HTERT RPE-1 (cell line): ENCODE results near the gene IFNG.

ENCODE experiments used
- in situ Hi-C: fragments of 300-500 bp; cut with MboI; formaldehyde crosslinking; loops from 4 replicates; pipeline ENCODE4 v1.14.3; 2020; ENCODE audit warnings: low sequenced_read_pairs

IFNG gene

DNA sequence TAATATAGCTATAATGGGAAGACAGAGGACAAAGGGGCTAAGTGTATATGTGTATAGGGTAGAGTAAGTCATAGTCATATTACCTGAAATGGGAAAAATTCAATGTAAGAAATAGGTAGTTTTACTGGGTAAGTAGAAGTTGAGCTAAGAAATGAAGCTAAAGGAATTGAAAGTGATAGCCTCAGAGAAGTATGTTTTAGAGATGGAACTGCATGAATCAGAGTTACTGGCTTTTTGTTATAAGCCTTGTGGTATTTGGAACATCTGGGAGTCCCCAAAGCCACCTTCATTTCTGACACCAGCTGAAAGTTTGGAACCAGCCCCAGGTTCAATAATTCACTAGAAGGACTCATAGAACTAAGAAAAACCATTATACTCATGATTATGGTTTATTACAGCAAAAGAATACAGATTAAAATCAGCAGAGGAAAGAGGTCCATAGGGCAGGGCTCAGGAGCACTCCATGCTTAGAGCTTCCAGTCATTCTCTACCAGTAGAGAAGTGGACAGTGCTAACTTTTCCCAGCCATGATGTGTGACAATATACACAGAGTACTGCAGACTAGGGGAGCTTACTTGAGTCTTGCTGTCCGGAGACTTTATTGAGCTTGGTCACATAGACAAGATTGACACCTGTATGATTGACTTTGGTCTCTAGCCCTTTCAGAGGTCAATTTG, 9.8 kb upstream of the IFNG start:
- in situ Hi-C loops: no loop called here

DNA sequence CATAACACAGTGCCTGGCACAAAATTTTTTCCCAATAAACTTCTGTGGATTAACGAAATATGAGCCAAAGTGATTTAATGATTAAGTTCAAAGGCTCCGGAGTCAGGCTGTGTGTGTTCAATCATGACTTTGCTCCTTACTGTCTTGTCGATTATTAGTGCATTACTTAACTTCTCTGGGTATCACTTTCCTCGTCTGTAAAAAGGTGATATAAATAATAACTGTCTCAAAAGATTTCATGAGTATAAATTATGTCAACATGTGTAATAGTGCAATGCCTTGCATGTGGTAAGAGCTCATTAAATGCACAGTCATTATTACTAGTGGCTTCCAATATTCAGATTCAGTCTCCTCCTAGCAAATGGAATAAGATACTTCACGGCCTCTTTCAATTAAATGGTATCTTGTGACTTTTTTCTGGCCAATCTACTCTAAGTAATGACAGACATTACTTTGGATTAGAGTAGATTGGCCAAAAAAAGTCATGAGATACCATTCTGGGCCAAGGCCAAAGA, 6.8 kb upstream of the IFNG start:
- in situ Hi-C loops: no loop called here

DNA sequence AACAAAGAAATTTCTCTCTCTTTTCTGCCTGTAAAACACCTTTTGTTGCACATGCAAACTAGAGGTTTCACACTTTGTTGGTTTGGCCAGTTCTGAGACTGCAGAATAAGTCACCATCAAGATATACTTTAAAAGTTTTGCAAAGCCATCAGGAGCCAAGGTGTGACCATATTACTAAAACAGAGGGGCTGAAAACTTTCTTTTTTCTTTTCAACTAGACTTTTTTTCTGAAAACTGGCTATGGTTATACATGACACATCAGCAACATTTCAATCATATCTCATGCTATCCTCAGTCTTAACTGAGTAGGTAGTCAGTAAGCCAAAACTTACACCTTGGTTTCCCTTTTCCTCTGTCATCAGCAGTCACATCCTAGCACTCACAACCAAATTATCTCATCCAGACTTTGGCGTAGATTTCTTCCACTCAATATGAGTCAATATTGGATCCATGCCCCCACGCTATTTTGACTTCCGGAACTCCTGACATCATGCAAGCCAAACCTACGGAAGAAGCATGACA, 4.1 kb upstream of the IFNG start:
- in situ Hi-C loops: no loop called here

GRCh38 chr12:68162374-68162773, 2.8 kb upstream of the IFNG start:
- in situ Hi-C loops: no loop called here

GRCh38 chr12:68158432-68158831, 1.1 kb downstream of the IFNG start:
- in situ Hi-C loops: no loop called here

GRCh38 chr12:68157380-68157779, 2.2 kb downstream of the IFNG start:
- in situ Hi-C loops: no loop called here

- in situ Hi-C loops: no loop called here
Measured at GRCh38 chr12:68156636-68157035, 2.9 kb downstream of the IFNG start.

DNA sequence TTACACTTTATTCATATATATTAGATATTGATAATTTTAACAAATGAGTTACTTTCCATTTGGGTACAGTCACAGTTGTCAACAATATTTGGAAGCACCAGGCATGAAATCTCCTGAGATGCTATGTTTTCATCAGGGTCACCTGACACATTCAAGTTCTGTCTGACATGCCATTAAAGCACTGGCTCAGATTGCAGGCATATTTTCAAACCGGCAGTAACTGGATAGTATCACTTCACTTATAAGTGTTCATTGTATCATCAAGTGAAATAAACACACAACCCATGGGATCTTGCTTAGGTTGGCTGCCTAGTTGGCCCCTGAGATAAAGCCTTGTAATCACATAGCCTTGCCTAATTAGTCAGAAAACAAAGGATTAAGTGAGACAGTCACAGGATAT, 4.8 kb downstream of the IFNG start:
- in situ Hi-C loops: no loop called here

DNA sequence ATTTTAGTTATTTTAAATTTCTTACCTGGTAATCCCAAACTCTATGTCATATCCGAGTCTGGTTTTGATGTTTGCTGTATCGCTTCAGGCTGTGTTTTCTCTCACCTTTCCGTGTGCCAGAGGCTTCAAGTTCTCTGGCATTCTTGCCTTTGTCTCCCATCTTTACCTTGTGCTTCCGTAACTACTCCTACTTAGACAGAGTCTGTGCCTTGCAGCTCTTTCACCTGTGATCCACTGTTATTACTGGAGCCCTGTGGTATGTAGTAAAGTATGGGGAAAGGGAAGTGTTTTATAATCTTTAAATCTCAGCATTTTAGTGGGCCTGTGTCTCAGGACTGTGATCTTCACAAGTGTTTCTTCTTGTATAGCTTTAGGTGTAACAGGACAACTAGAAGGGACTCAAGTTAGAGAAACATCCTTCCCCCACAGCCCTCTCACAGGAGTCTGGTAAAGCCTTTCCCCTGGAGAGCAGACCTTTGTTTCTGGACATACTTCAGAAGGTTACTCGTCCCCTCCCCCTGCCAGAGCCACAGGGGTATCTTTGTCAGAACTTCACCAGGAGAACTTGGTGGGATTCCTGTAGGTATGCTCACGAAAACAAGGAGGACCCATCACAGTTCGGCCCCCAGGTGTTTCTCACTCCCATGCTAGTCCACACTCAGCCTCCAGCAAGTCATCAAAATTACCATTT, 11.1 kb downstream of the IFNG start:
- in situ Hi-C loops: no loop called here

GRCh38 chr12:68140556-68140955, 19.0 kb downstream of the IFNG start:
- in situ Hi-C loops: no loop called here

DNA sequence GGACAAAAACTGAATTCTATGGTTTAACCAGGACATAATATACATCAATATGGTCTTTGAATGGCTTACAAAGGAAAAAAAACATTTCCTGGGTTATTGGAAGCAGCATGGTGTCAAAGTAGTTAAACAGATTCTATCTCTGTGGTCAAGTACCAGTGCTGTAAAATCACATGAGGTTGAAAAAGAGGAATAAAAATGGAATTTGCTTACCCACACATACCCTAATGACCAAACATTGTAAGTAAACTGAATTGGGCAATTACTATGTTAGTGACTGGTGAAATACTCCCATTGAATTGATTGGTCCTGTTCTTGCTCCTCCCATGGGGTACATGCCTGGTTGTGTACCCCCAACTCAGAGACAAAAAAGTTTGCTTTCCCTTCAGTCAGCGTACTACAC, 19.6 kb downstream of the IFNG start:
- in situ Hi-C loops: no loop called here

DNA sequence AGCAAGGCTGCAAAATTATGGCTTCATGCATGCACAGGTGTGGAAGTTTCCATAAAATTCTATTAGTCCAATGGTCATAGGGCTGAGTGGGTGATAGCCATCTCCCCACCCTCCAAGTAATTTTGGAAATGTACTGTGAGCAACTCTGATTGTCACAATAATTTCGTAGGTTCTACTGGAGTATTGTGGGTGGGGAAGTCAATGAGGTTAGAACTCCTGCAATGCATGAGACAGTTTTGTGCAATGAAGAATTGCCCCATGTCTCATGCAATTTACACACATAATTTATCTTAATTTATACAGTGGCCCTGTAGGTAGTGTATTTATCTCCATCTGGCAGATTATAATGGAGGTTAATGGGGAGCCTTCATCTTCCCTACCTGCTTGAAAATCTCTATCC, 20.5 kb downstream of the IFNG start:
- in situ Hi-C loops: no loop called here

- in situ Hi-C loops: no loop called here
Measured at GRCh38 chr12:68138480-68138879, 21.1 kb downstream of the IFNG start.

DNA sequence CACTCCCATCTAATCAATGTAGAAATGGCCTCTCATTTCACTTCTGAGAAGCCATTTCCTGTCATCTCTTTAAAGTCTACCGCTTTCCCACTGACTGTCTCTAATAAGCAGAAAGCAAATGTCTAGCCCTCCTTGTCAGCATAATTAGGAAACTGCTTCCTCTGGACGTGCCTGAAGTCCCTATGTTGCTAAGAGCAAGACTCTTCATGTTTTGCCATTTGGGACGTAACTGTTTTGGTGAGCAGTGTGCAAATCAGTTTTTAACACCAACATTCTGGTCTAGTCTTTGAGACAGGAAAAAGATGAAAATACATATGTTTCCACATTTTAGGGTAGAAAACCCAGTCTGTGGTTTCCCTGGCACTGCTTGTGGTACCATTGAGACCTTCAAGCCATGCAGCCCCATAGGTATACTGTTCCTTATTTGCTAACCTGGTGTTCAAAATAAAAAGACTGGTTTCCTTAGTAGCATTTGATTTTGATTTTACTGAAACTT, 22.2 kb downstream of the IFNG start:
- in situ Hi-C loops: no loop called here

- in situ Hi-C loops: no loop called here
Measured at GRCh38 chr12:68135520-68135919, 24.0 kb downstream of the IFNG start.

DNA sequence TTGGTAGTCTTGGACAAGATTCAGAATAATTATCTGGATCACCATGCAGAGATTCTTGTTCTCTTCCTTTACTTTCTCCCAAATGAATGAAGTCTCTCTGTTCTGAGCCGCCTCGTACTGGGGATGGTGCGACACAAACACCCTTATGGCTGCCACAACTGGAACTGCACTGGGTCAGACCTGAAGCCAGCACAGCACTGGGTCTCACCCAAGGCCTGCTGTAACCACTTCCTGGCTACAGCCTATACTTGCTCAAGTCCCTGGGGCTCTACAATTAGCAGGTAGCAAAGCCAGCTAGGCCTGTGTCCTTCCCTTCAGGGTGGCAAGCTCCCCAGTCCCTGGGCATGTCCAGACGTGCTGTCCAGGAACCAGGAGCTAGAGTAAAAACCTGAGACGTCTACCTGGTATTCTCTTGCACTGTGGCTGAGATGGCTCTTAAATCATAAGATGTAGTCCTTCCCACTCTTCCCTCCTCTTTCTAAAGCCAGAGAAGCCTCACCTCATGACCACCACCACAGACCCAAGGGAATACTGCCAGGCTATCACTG, 27.6 kb downstream of the IFNG start:
- in situ Hi-C loops: no loop called here

GRCh38 chr12:68129979-68130378, 29.6 kb downstream of the IFNG start:
- in situ Hi-C loops: no loop called here

DNA sequence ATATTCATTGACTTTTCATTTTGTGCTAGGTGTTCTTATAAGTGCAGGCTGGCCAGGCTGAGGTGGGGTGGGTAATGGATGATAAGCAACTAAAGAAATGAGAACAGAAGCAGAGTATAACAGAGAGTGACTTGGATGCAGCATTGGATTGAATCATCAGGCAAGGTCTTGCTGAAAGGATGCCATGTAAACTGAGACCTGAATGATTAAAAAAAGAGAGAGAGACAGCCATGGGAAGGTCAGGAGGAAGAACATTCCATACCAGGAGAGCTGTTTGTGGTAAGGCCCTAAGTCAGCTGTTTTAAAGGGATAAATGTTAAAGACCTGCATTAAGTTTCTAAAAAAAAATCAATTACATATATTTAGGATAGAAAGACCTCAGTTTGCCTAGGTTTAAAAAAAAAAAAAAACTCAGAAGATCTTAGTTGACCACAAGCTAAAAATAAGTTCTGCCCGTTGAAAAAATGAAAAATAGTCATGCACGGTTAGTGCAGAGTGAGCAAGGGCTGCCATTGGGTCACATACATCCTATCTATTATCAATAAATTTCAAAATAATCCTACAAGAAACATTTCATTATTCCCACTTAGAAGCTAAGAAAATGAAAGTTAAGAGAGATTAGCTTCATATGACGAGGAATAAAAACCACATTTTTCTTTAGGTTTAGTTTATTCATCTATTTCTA, 37.2 kb downstream of the IFNG start:
- in situ Hi-C loops: no loop called here

GRCh38 chr12:68121143-68121542, 38.4 kb downstream of the IFNG start:
- in situ Hi-C loops: no loop called here

DNA sequence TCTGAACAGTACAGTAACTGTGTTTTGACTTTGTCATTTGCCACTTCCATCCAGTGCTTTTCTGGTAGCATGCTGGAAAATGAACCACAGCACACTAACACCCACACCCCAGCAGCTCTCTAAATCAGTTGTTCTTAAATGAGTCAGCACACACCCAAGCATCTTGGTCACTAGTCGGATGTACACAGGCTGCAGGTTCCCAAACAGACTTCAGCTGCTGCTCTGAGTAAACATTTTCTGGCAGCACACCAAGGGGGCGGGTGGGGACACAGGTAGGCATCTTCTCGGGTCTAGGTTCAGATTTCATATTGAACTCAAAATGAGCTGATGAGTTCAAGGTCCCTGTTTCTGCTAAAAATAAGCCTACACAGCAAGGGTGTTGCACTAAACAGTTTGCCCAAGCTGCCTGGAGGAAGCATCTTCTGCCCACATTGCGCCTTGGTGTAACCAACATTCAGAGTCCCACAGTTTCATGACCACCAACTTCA, 39.8 kb downstream of the IFNG start:
- in situ Hi-C loops: no loop called here

DNA sequence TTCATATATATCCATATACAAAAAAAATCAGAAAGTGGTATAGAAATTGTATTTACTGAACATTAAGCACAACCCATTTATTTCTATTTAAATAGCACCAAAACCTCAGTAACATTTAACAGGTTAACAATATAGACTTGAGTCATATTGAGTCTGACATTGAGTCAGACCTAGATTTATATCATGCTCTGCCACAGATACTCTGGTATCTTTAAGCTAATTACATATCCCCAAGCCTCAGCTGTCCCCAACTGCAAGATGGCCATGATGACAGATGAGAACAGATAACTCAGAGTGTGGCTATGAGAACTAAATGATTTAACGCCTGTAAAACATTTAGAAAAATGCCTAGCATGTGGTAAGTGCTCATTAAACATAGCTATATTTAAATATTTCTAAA, 40.3 kb downstream of the IFNG start:
- in situ Hi-C loops: no loop called here
